Activated CD4-positive, CD25-positive, alpha-beta regulatory T cell (primary cell): ENCODE data around the gene EXOSC9.

Experiments
- DNase-seq, 4 experiments: peaks; one replicate each; lab custom pipeline; 2025; lab: John Stamatoyannopoulos, UW

Gene EXOSC9

GRCh38 chr4:121824171-121824527 is 23.0 kb downstream of the EXOSC9 start:
- no peak for DNase-seq

GRCh38 chr4:121824950-121825349 is 23.8 kb downstream of the EXOSC9 start:
- no peak for DNase-seq

- no peak for DNase-seq
Observed at GRCh38 chr4:121827853-121828252, 26.7 kb downstream of the EXOSC9 start.

- no peak for DNase-seq
Observed at GRCh38 chr4:121829511-121829910, 28.4 kb downstream of the EXOSC9 start.

- no peak for DNase-seq
Observed at GRCh38 chr4:121838136-121838535, 37.0 kb downstream of the EXOSC9 start.

GRCh38 chr4:121842862-121843261 is 41.7 kb downstream of the EXOSC9 start:
- DNase-seq, result no peak

GRCh38 chr4:121846662-121847061 is 45.5 kb downstream of the EXOSC9 start:
- no peak for DNase-seq

GRCh38 chr4:121851354-121851753 is 50.2 kb downstream of the EXOSC9 start:
- no peak for DNase-seq

- DNase-seq, result no peak
Observed at GRCh38 chr4:121860121-121860520, 59.0 kb downstream of the EXOSC9 start.

- DNase-seq, result no peak
Observed at GRCh38 chr4:121861426-121861825, 60.3 kb downstream of the EXOSC9 start.

- no peak for DNase-seq
Observed at GRCh38 chr4:121863799-121864198, 62.7 kb downstream of the EXOSC9 start.
